H1 (cell line): ENCODE results near the gene CMIP. TPM values are rescaled to one million over a fixed set of nuclear protein-coding genes. Genes with fewer than 3 reads are reported as not detected.

Source experiments
- SUZ12 ChIP-seq: fragments of 200-600 bp; sonication (generic); IDR thresholded peaks from 2 replicates; pipeline ENCODE4 v1.6.1; 2012; ENCODE audit warnings: mild to moderate bottlenecking, inconsistent platforms, low read length, moderate library complexity, mixed read lengths
- polyA plus RNA-seq, 7 experiments: library from polyadenylated mRNA; depleted of rRNA in 3 of 7; stranded (reverse) in 5 of 7; unstranded in 2 of 7; fragments of >200 nt in 5 of 7; fragments of 200-250 nt in 2 of 7; gene quantifications; 1 replicate in 5 of 7; 2 replicates in 1 of 7; 4 replicates in 1 of 7; pipeline versions ENCODE4 v1.2.1 to v1.2.3, GENCODE V29; 2011 to 2013; ENCODE audit warnings: missing spikeins in 2 of 7, mixed read lengths in 2 of 7
- total RNA-seq: library from RNA; stranded (reverse); fragmentation: NEBNext Ultra II Directional; extraction: Animal tissue kit (Norgen Biotek cat#: 25700); gene quantifications from 2 replicates; pipeline ENCODE4 v1.2.1, GENCODE V29; 2021

The CMIP gene
- total and polyA plus RNA-seq, 2 of the 8 experiments (the other 6 are each of a cell fraction or from before 2014, with no cell fraction given): 7.9 to 53.2 TPM

- no peak for TF ChIP-seq SUZ12
Measured at GRCh38 chr16:81633680-81634379, 189.2 kb downstream of the CMIP start (continued).
